ENCODE data around the gene CTNNBL1. TPM values are rescaled to one million over a fixed set of nuclear protein-coding genes. Genes with fewer than 3 reads are reported as not detected.

Gene CTNNBL1
- total RNA-seq, 1 experiment from 2014 or later = 64.4 TPM

DNA sequence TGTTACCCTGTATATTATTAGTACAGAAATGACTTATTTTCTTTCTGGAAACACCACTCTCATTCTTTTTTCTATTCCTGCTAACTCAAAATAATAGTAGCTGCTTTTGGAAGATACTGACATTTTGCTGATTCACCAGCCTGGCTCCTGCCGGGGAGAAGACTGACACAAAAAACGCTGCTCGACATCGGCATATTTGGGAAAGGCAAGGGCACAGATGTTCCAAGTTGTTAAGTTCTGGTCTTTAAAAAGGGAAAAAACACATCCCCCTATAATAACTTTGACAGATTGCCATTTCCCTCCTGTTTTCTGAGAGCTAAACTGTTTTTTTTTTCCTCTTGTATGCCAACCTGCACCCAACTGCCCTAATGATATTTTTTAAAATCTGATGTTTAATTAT, 55.4 kb downstream of the CTNNBL1 start:
- no peak for DNase-seq (ENCODE audit: low spot score)
- no peaks in the 10 kb centered on the region for H3K27me3 Mint-ChIP-seq (ENCODE audit: low read depth)
- ChIA-PET CTCF (interaction anchor here (2.2 to 2.3 kb wide), 2 partner anchors 9 to 185 kb away, joined by 10 read pairs; no protein-coding TSS in a partner anchor), POLR2A (no interaction called here)
- H3K4me1 Mint-ChIP-seq = peaks cover 21% of the 10 kb centered on the region
- H3K27ac Mint-ChIP-seq = no peak overlapping the region
- H3K9me3 Mint-ChIP-seq = no peaks in the 10 kb centered on the region
- peaks cover 19% of the 10 kb centered on the region for H3K36me3 Mint-ChIP-seq
- no peak overlapping the region for H3K4me3 Mint-ChIP-seq
- no peak for ATAC-seq
- no peak for TF ChIP-seq NFATC4 (CRISPR knock-in tag; IDR thresholded peaks at IDR 0.05)
- TF ChIP-seq FOXJ3 (CRISPR knock-in tag; IDR thresholded peaks at IDR 0.05; ENCODE audit: borderline replicate concordance) = no peak
- no peak for TF ChIP-seq NFYB (CRISPR knock-in tag; conservative IDR thresholded peaks at IDR 0.05; ENCODE audit: low read depth)
- TF ChIP-seq, protein P1, sequence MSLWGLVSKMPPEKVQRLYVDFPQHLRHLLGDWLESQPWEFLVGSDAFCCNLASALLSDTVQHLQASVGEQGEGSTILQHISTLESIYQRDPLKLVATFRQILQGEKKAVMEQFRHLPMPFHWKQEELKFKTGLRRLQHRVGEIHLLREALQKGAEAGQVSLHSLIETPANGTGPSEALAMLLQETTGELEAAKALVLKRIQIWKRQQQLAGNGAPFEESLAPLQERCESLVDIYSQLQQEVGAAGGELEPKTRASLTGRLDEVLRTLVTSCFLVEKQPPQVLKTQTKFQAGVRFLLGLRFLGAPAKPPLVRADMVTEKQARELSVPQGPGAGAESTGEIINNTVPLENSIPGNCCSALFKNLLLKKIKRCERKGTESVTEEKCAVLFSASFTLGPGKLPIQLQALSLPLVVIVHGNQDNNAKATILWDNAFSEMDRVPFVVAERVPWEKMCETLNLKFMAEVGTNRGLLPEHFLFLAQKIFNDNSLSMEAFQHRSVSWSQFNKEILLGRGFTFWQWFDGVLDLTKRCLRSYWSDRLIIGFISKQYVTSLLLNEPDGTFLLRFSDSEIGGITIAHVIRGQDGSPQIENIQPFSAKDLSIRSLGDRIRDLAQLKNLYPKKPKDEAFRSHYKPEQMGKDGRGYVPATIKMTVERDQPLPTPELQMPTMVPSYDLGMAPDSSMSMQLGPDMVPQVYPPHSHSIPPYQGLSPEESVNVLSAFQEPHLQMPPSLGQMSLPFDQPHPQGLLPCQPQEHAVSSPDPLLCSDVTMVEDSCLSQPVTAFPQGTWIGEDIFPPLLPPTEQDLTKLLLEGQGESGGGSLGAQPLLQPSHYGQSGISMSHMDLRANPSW (CRISPR knock-in tag; conservative IDR thresholded peaks at IDR 0.05; ENCODE audit: low read depth) = no peak
- TF ChIP-seq SMAD4 (CRISPR knock-in tag; IDR thresholded peaks at IDR 0.05) = no peak
- no peak for TF ChIP-seq HMGA2 (CRISPR knock-in tag; IDR thresholded peaks at IDR 0.05)
- TF ChIP-seq NFE2L1 (CRISPR knock-in tag; IDR thresholded peaks at IDR 0.05) = no peak
- no peak for TF ChIP-seq JAZF1 (CRISPR knock-in tag; IDR thresholded peaks at IDR 0.05)
- no peak for TF ChIP-seq EMX1 (CRISPR knock-in tag; IDR thresholded peaks at IDR 0.05)

- ChIA-PET POLR2A (interaction anchor here (0.7 kb wide), 1 partner anchor 9 kb away, joined by 3 read pairs; no protein-coding TSS in a partner anchor), CTCF (interaction anchor here (0.7 to 2.3 kb wide), 3 partner anchors 8 to 365 kb away, joined by 3 to 10 read pairs (median 10); no protein-coding TSS in a partner anchor)
- H3K27me3 Mint-ChIP-seq (ENCODE audit: low read depth) = no peaks in the 10 kb centered on the region
- H3K36me3 Mint-ChIP-seq = peaks cover 19% of the 10 kb centered on the region
- DNase-seq (ENCODE audit: low spot score) = no peak
- no peak for ATAC-seq
- H3K9me3 Mint-ChIP-seq = no peaks in the 10 kb centered on the region
- H3K4me1 Mint-ChIP-seq = peaks cover 17% of the 10 kb centered on the region
- H3K4me3 Mint-ChIP-seq = no peak overlapping the region
- no peak overlapping the region for H3K27ac Mint-ChIP-seq
- TF ChIP-seq PRRX2 (CRISPR knock-in tag; IDR thresholded peaks at IDR 0.05) = no peak
- no peak for TF ChIP-seq ZNF317 (CRISPR knock-in tag; IDR thresholded peaks at IDR 0.05; ENCODE audit: borderline replicate concordance, low read depth)
- no peak for TF ChIP-seq ATF3 (CRISPR knock-in tag; conservative IDR thresholded peaks at IDR 0.05)
- TF ChIP-seq MYBL2 (CRISPR knock-in tag; IDR thresholded peaks at IDR 0.05) = no peak
- TF ChIP-seq, protein P2, sequence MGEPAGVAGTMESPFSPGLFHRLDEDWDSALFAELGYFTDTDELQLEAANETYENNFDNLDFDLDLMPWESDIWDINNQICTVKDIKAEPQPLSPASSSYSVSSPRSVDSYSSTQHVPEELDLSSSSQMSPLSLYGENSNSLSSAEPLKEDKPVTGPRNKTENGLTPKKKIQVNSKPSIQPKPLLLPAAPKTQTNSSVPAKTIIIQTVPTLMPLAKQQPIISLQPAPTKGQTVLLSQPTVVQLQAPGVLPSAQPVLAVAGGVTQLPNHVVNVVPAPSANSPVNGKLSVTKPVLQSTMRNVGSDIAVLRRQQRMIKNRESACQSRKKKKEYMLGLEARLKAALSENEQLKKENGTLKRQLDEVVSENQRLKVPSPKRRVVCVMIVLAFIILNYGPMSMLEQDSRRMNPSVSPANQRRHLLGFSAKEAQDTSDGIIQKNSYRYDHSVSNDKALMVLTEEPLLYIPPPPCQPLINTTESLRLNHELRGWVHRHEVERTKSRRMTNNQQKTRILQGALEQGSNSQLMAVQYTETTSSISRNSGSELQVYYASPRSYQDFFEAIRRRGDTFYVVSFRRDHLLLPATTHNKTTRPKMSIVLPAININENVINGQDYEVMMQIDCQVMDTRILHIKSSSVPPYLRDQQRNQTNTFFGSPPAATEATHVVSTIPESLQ (CRISPR knock-in tag; IDR thresholded peaks at IDR 0.05) = no peak
- no peak for TF ChIP-seq NFE2L1 (CRISPR knock-in tag; IDR thresholded peaks at IDR 0.05)
- no peak for TF ChIP-seq HMGA2 (CRISPR knock-in tag; IDR thresholded peaks at IDR 0.05)
- no peak for TF ChIP-seq MLX (CRISPR knock-in tag; IDR thresholded peaks at IDR 0.05)
- TF ChIP-seq CREB1 (CRISPR knock-in tag; IDR thresholded peaks at IDR 0.05) = no peak
- TF ChIP-seq ZNF396 (CRISPR knock-in tag; IDR thresholded peaks at IDR 0.05; ENCODE audit: borderline replicate concordance) = no peak
- TF ChIP-seq NR1H2 (CRISPR knock-in tag; IDR thresholded peaks at IDR 0.05) = no peak
- no peak for TF ChIP-seq JAZF1 (CRISPR knock-in tag; IDR thresholded peaks at IDR 0.05)
- no peak for TF ChIP-seq NFATC4 (CRISPR knock-in tag; IDR thresholded peaks at IDR 0.05)
- no peak for TF ChIP-seq ZNF219 (CRISPR knock-in tag; IDR thresholded peaks at IDR 0.05; ENCODE audit: borderline replicate concordance)
- TF ChIP-seq, protein P3, sequence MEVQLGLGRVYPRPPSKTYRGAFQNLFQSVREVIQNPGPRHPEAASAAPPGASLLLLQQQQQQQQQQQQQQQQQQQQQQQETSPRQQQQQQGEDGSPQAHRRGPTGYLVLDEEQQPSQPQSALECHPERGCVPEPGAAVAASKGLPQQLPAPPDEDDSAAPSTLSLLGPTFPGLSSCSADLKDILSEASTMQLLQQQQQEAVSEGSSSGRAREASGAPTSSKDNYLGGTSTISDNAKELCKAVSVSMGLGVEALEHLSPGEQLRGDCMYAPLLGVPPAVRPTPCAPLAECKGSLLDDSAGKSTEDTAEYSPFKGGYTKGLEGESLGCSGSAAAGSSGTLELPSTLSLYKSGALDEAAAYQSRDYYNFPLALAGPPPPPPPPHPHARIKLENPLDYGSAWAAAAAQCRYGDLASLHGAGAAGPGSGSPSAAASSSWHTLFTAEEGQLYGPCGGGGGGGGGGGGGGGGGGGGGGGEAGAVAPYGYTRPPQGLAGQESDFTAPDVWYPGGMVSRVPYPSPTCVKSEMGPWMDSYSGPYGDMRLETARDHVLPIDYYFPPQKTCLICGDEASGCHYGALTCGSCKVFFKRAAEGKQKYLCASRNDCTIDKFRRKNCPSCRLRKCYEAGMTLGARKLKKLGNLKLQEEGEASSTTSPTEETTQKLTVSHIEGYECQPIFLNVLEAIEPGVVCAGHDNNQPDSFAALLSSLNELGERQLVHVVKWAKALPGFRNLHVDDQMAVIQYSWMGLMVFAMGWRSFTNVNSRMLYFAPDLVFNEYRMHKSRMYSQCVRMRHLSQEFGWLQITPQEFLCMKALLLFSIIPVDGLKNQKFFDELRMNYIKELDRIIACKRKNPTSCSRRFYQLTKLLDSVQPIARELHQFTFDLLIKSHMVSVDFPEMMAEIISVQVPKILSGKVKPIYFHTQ (CRISPR knock-in tag; IDR thresholded peaks at IDR 0.05) = no peak
- TF ChIP-seq ZNF671 (CRISPR knock-in tag; IDR thresholded peaks at IDR 0.05) = no peak
- no peak for TF ChIP-seq AFF4 (CRISPR knock-in tag; IDR thresholded peaks at IDR 0.05; ENCODE audit: borderline replicate concordance)
Observed at GRCh38 chr20:37749620-37750403, 56.0 kb downstream of the CTNNBL1 start.
